PC-9 (cell line): Measurements from ENCODE around the gene EYS. TPM values are rescaled to one million over a fixed set of nuclear protein-coding genes. Genes with fewer than 3 reads are reported as not detected.

Experiments used
- BruUV-seq: library from RNA; stranded (reverse); fragments of 400-500 nt; replicated peaks from 2 replicates; lab custom pipeline; 2021; lab: Mats Ljungman, UMichigan
- CTCF ChIA-PET: fragments of 300-600 bp; sonication (Branson Sonifier 250); formaldehyde crosslinking; loops from one replicate; lab custom pipeline; 2022; ENCODE audit warnings: antibody characterized with exemption; lab: Charles Lee
- POLR2A ChIA-PET: fragments of 300-600 bp; sonication (Branson Sonifier 250); formaldehyde crosslinking; loops from one replicate; lab custom pipeline; 2022; ENCODE audit warnings: antibody characterized with exemption; ENCODE audit not compliant: unreplicated experiment; lab: Charles Lee
- DNase-seq, 2 experiments: peaks; one replicate each; pipeline versions ENCODE4 v3.0.0 to v3.0.0-alpha.2; 2015 to 2022; ENCODE audit warnings: mixed read lengths in 1 of 2
- H2AFZ ChIP-seq: fragments of 200-600 bp; sonication (generic); 2 replicates; pipeline ENCODE4 v1.8.1; 2017; ENCODE audit warnings: antibody characterized with exemption
- H3F3A ChIP-seq: fragments of 200-600 bp; sonication (generic); 2 replicates; pipeline ENCODE4 v1.8.1; 2017; ENCODE audit warnings: antibody characterized with exemption, mild to moderate bottlenecking, low read depth; ENCODE audit not compliant: insufficient read depth
- H3K27ac ChIP-seq: fragments of 200-600 bp; sonication (generic); 2 replicates; pipeline ENCODE4 v1.6.1; 2016; ENCODE audit warnings: mixed run types
- H3K27me3 ChIP-seq: fragments of 200-600 bp; sonication (generic); 2 replicates; pipeline ENCODE4 v1.6.1; 2016; ENCODE audit warnings: low read depth, mixed run types; ENCODE audit not compliant: insufficient read depth
- H3K36me3 ChIP-seq: fragments of 200-600 bp; sonication (generic); 2 replicates; pipeline ENCODE4 v1.6.1; 2016; ENCODE audit warnings: low read depth, mixed run types
- H3K4me1 ChIP-seq: fragments of 200-600 bp; sonication (generic); replicated peaks from 2 replicates; pipeline ENCODE4 v1.6.1; 2016; ENCODE audit warnings: mixed run types; ENCODE audit not compliant: insufficient read depth
- H3K4me2 ChIP-seq: fragments of 200-600 bp; sonication (generic); 2 replicates; pipeline ENCODE4 v1.6.1; 2017; ENCODE audit warnings: mixed run types
- H3K4me3 ChIP-seq: fragments of 200-600 bp; sonication (generic); 2 replicates; pipeline ENCODE4 v1.6.1; 2016; ENCODE audit warnings: mixed run types
- H3K79me2 ChIP-seq: fragments of 200-600 bp; sonication (generic); 2 replicates; pipeline ENCODE4 v1.6.1; 2017; ENCODE audit warnings: low read depth, mixed run types
- H3K9me2 ChIP-seq: fragments of 200-600 bp; sonication (generic); 2 replicates; pipeline ENCODE4 v1.8.1; 2017; ENCODE audit warnings: mild to moderate bottlenecking; ENCODE audit not compliant: insufficient read depth
- H3K9me3 ChIP-seq: fragments of 200-600 bp; sonication (generic); 2 replicates; pipeline ENCODE4 v1.8.1; 2016; ENCODE audit warnings: low read depth; ENCODE audit not compliant: insufficient read depth
- H4K20me1 ChIP-seq: fragments of 200-600 bp; sonication (generic); 2 replicates; pipeline ENCODE4 v1.8.1; 2017; ENCODE audit not compliant: insufficient read depth
- EZH2 ChIP-seq: fragments of 200-600 bp; sonication (generic); IDR thresholded peaks from 2 replicates; pipeline ENCODE4 v1.8.0; 2017; ENCODE audit warnings: antibody characterized with exemption, low read depth
- intact Hi-C: fragments of 100-400 bp; cut with micrococcal nuclease; formaldehyde crosslinking; loops from one replicate; pipeline ENCODE4 v1.10.0; 2022; ENCODE audit not compliant: unreplicated experiment
- total RNA-seq: library from RNA; stranded (reverse); gene quantifications from 2 replicates; pipeline ENCODE4 v1.2.3, GENCODE V29; 2021
- TF ChIP-seq, protein P1 (sequence below): fragments of 200-600 bp; sonication (generic); conservative IDR thresholded peaks from 2 replicates; pipeline ENCODE4 v1.6.1; 2017; ENCODE audit warnings: mixed run types, antibody characterized with exemption, mild to moderate bottlenecking, moderate library complexity

The EYS gene
- total RNA-seq, 1 experiment from 2014 or later = not detected

DNA sequence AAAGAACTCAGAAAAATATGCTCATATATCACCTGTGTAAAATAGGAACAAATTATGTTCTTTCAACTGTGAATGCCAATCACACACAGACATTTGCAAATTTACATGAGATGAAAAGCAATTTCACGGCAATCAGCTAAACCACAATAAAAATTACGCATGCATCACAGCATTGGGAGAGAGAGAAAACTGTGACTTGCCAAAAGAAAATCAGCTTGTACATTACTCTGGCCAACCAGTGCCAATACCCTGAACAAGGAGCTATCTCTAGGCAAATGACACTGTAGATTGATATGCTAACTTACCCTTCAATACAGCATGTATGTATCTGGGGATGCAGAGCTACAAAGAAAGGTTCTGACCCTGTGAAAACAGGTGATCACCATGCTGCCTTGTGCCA lies 515.6 kb downstream of the EYS start:
- Histone ChIP-seq H3K9me3 (no peaks in the 10 kb centered on the region), H3K4me2 (no peak overlapping the region), H3K27ac (no peak overlapping the region), H4K20me1 (no peaks in the 10 kb centered on the region), H3K4me3 (no peak overlapping the region), H2AFZ (no peak overlapping the region), H3K79me2 (no peaks in the 10 kb centered on the region), H3K27me3 (no peaks in the 10 kb centered on the region), H3K4me1 (no peaks in the 10 kb centered on the region), H3K9me2 (no peaks in the 10 kb centered on the region), H3F3A (no peaks in the 10 kb centered on the region), H3K36me3 (no peaks in the 10 kb centered on the region)
- DNase-seq = no peak
- intact Hi-C loops = no loop called here
- ChIA-PET POLR2A (no interaction called here), CTCF (interaction anchor here (0.5 kb wide), 1 partner anchor 1870 kb away, joined by 4 read pairs; no protein-coding TSS in a partner anchor)
- no peak for TF ChIP-seq EZH2
- TF ChIP-seq, protein P1, sequence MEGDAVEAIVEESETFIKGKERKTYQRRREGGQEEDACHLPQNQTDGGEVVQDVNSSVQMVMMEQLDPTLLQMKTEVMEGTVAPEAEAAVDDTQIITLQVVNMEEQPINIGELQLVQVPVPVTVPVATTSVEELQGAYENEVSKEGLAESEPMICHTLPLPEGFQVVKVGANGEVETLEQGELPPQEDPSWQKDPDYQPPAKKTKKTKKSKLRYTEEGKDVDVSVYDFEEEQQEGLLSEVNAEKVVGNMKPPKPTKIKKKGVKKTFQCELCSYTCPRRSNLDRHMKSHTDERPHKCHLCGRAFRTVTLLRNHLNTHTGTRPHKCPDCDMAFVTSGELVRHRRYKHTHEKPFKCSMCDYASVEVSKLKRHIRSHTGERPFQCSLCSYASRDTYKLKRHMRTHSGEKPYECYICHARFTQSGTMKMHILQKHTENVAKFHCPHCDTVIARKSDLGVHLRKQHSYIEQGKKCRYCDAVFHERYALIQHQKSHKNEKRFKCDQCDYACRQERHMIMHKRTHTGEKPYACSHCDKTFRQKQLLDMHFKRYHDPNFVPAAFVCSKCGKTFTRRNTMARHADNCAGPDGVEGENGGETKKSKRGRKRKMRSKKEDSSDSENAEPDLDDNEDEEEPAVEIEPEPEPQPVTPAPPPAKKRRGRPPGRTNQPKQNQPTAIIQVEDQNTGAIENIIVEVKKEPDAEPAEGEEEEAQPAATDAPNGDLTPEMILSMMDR = no peak
- no TSS peak for BruUV-seq

DNA sequence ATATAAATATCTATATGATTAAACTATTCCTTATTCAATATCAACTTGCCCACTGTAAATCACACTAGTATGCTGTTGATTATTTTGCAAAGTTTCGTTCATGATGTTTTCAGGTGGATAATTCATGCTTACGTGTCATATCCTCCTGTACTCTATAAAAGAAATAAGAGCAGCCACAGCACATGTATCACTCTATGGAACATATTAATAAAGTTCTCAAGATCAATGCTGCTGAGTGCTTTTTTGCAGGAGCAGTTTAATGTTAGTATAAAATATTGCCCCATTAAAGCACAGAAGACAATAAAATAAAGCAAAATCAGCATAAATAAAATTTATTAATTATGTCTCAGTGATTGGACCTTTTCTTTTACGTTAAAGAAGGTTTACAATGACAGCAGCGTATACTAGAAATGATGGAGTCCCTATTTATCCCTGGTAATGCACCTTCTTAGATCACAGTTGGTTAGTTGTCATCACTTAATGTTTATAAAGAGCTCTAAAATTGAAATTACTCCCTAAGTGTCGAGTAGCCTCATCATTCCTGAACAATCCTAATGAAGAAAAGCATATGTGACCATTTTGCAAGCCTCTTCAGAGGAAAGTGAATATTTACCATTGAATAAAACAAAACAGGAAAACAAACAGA lies 517.7 kb downstream of the EYS start:
- H3K9me3 ChIP-seq = no peaks in the 10 kb centered on the region
- H3K36me3 ChIP-seq = no peaks in the 10 kb centered on the region
- no peaks in the 10 kb centered on the region for H3K4me1 ChIP-seq
- no peaks in the 10 kb centered on the region for H3K9me2 ChIP-seq
- H3K79me2 ChIP-seq = no peaks in the 10 kb centered on the region
- H3K4me3 ChIP-seq = no peak overlapping the region
- no peak overlapping the region for H3K4me2 ChIP-seq
- TF ChIP-seq, protein P1 = no peak
- no peak for TF ChIP-seq EZH2
- no peaks in the 10 kb centered on the region for H3K27me3 ChIP-seq
- ChIA-PET POLR2A (no interaction called here), CTCF (no interaction called here)
- intact Hi-C loops = no loop called here
- no TSS peak for BruUV-seq
- no peak overlapping the region for H2AFZ ChIP-seq
- H3F3A ChIP-seq = no peaks in the 10 kb centered on the region
- no peak for DNase-seq
- H3K27ac ChIP-seq = no peak overlapping the region
- no peaks in the 10 kb centered on the region for H4K20me1 ChIP-seq

DNA sequence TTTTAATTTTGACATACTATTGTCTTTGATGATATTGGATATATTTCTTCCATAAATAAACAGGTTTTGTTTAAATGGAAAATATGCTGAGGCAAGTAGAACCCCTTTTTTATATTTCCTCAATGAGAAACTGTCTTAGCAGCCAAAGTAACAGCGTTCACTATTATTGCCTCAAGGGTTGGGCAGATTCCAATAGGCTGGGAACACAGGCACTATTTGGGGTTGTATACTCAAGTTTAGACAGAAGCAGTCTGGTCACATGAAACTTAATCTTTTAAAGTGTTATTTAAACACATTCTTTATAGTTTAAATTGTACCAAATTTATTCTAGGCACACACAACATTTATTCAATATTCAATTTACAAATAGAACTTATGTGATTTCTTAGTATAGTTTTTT lies 520.2 kb downstream of the EYS start:
- POLR2A ChIA-PET = no interaction called here
- Histone ChIP-seq H3K4me2 (no peak overlapping the region), H3K27ac (no peak overlapping the region), H3K36me3 (no peaks in the 10 kb centered on the region), H2AFZ (no peak overlapping the region), H4K20me1 (no peaks in the 10 kb centered on the region), H3K27me3 (no peaks in the 10 kb centered on the region), H3F3A (no peaks in the 10 kb centered on the region), H3K4me3 (no peak overlapping the region), H3K79me2 (no peaks in the 10 kb centered on the region), H3K9me3 (no peaks in the 10 kb centered on the region), H3K4me1 (no peaks in the 10 kb centered on the region), H3K9me2 (no peaks in the 10 kb centered on the region)
- BruUV-seq = no TSS peak
- intact Hi-C loops = no loop called here
- CTCF ChIA-PET = no interaction called here
- TF ChIP-seq EZH2 = no peak
- TF ChIP-seq, protein P1 = no peak
- DNase-seq = no peak
